HCT116 (cell line): ENCODE data around the gene MAGEA6. TPM values are rescaled to one million over a fixed set of nuclear protein-coding genes. Genes with fewer than 3 reads are reported as not detected.

ENCODE experiments used
- ATAC-seq: fragments of 200-7000 bp; cut with Tn5 transposase; 2 replicates; pipeline ENCODE4 v1.9.1; 2020; ENCODE audit warnings: mild to moderate bottlenecking, moderate library complexity
- BruUV-seq: library from RNA; stranded (reverse); fragments of 400-500 nt; replicated peaks from 2 replicates; lab custom pipeline; 2021; lab: Mats Ljungman, UMichigan
- CTCF ChIA-PET: fragments of 300-600 bp; sonication (Branson Sonifier 250); formaldehyde crosslinking; loops from one replicate; lab custom pipeline; 2021; ENCODE audit warnings: antibody characterized with exemption; lab: Charles Lee
- POLR2A ChIA-PET: fragments of 300-600, 350-600 bp; sonication (Branson Sonifier 250); formaldehyde crosslinking; loops from one replicate; lab custom pipeline; 2021; ENCODE audit warnings: antibody characterized with exemption; lab: Charles Lee
- RAD21 ChIA-PET, 2 experiments: fragments of 300-600 bp; sonication (Branson Sonifier 250); formaldehyde crosslinking; loops; one replicate each; lab custom pipeline; 2023; ENCODE audit warnings: low total read pairs in 2 of 2; ENCODE audit not compliant: uncharacterized antibody in 2 of 2, unreplicated experiment in 2 of 2, low non-redundant PET in 1 of 2; lab: Charles Lee
- DNase-seq: peaks from one replicate; pipeline ENCODE4 v3.0.0-alpha.2; 2010; ENCODE audit warnings: low read depth, low spot score
- H2AFZ ChIP-seq: fragments of 200-600 bp; shearing (Covaris generic), sonication (generic); 2 replicates; pipeline ENCODE4 v1.6.1; 2017; ENCODE audit warnings: low read depth, mixed run types, mixed read lengths, antibody characterized with exemption, low read length; ENCODE audit not compliant: poor library complexity, severe bottlenecking
- H3K27ac ChIP-seq: 2 replicates; pipeline ENCODE4 v1.5.1; 2012; ENCODE audit warnings: low read depth, low read length
- H3K27me3 ChIP-seq: fragments of 200-600 bp; sonication (generic); 2 replicates; pipeline ENCODE4 v1.6.1; 2016; ENCODE audit warnings: mixed run types, low read length, mixed read lengths; ENCODE audit not compliant: insufficient read depth
- H3K36me3 ChIP-seq, 2 experiments: fragments of 200-500 bp in 1 of 2; fragments of 200-600 bp in 1 of 2; sonication (Bioruptor generic) in 1 of 2; sonication (generic) in 1 of 2; 2 replicates each; pipeline versions ENCODE4 v1.5.1 to v1.6.1; 2014 to 2016; ENCODE audit warnings: low read length in 2 of 2, inconsistent platforms in 1 of 2, mixed read lengths in 1 of 2, mixed run types in 1 of 2; ENCODE audit not compliant: insufficient read depth in 2 of 2, control insufficient read depth in 1 of 2
- H3K4me1 ChIP-seq, 2 experiments: fragments of 200-600 bp in 1 of 2; sonication (generic) in 1 of 2; 2 replicates each; pipeline versions ENCODE4 v1.5.1 to v1.6.1; 2012 to 2017; ENCODE audit warnings: low read length in 2 of 2, inconsistent platforms in 1 of 2, mild to moderate bottlenecking in 1 of 2, mixed read lengths in 1 of 2, mixed run types in 1 of 2, moderate library complexity in 1 of 2; ENCODE audit not compliant: insufficient read depth in 2 of 2, control insufficient read depth in 1 of 2
- H3K4me2 ChIP-seq: fragments of 200-600 bp; sonication (generic); 2 replicates; pipeline ENCODE4 v1.6.1; 2017; ENCODE audit warnings: mixed run types, low read length, mixed read lengths
- H3K4me3 ChIP-seq, 2 experiments: fragments of 200-600 bp in 1 of 2; sonication (generic) in 1 of 2; replicated peaks in 1 of 2; 2 replicates each; pipeline ENCODE4 v1.5.1; 2011 to 2016; ENCODE audit warnings: low read length in 2 of 2, control low read depth in 1 of 2, low read depth in 1 of 2, mild to moderate bottlenecking in 1 of 2, mixed read lengths in 1 of 2, mixed run types in 1 of 2
- H3K79me2 ChIP-seq: fragments of 200-600 bp; sonication (generic); 2 replicates; pipeline ENCODE4 v1.6.1; 2017; ENCODE audit warnings: mild to moderate bottlenecking, mixed run types, low read length, moderate library complexity, mixed read lengths; ENCODE audit not compliant: insufficient read depth
- H3K9ac ChIP-seq: fragments of 200-600 bp; sonication (generic); 2 replicates; pipeline ENCODE4 v1.6.1; 2016; ENCODE audit warnings: low read length, mixed read lengths
- H3K9me2 ChIP-seq: fragments of 200-600 bp; sonication (generic), shearing (Covaris generic); 2 replicates; pipeline ENCODE4 v1.6.1; 2017; ENCODE audit warnings: mixed run types, mild to moderate bottlenecking, moderate library complexity; ENCODE audit not compliant: insufficient read depth
- H3K9me3 ChIP-seq, 2 experiments: fragments of 200-500 bp in 1 of 2; fragments of 200-600 bp in 1 of 2; sonication (Bioruptor generic) in 1 of 2; sonication (generic) in 1 of 2; 2 replicates each; pipeline ENCODE4 v1.6.1; 2014 to 2017; ENCODE audit warnings: low read length in 2 of 2, mixed read lengths in 2 of 2, inconsistent platforms in 1 of 2, low read depth in 1 of 2, mild to moderate bottlenecking in 1 of 2, mixed run types in 1 of 2, moderate library complexity in 1 of 2; ENCODE audit not compliant: control insufficient read depth in 1 of 2, insufficient read depth in 1 of 2
- H4K20me1 ChIP-seq: fragments of 200-600 bp; sonication (generic), shearing (Covaris generic); 2 replicates; pipeline ENCODE4 v1.6.1; 2017; ENCODE audit warnings: mixed run types, mild to moderate bottlenecking, moderate library complexity; ENCODE audit not compliant: insufficient read depth
- CBX3 ChIP-seq: IDR thresholded peaks from 2 replicates; pipeline ENCODE4 v1.6.1; 2012; ENCODE audit warnings: low read depth
- EGR1 ChIP-seq: IDR thresholded peaks from 2 replicates; pipeline ENCODE4 v1.6.1; 2012; ENCODE audit warnings: low read depth
- ELF1 ChIP-seq: IDR thresholded peaks from 2 replicates; pipeline ENCODE4 v1.6.1; 2012; ENCODE audit warnings: low read depth, borderline replicate concordance
- EZH2 ChIP-seq: fragments of 200-600 bp; sonication (generic); IDR thresholded peaks from 2 replicates; pipeline ENCODE4 v1.6.1; 2017; ENCODE audit warnings: antibody characterized with exemption, mixed run types
- EZH2phosphoT487 ChIP-seq: fragments of 200-600 bp; IDR thresholded peaks from 2 replicates; pipeline ENCODE4 v1.6.1; 2018; ENCODE audit warnings: antibody characterized with exemption, borderline replicate concordance
- FOSL1 ChIP-seq: IDR thresholded peaks from 2 replicates; pipeline ENCODE4 v1.6.1; 2012; ENCODE audit warnings: low read depth
- POLR2A ChIP-seq: IDR thresholded peaks from 2 replicates; pipeline ENCODE4 v1.7.0; 2011; ENCODE audit warnings: borderline replicate concordance; ENCODE audit not compliant: insufficient read depth, insufficient read length; ENCODE audit errors: extremely low read depth
- POLR2AphosphoS5 ChIP-seq: IDR thresholded peaks from 2 replicates; pipeline ENCODE4 v1.6.1; 2011; ENCODE audit warnings: mild to moderate bottlenecking, low read depth, low read length, moderate library complexity
- RAD21 ChIP-seq: IDR thresholded peaks from 2 replicates; pipeline ENCODE4 v1.6.1; 2012; ENCODE audit warnings: low read depth, mild to moderate bottlenecking
- REST ChIP-seq: IDR thresholded peaks from 2 replicates; pipeline ENCODE4 v1.6.1; 2012; ENCODE audit warnings: low read depth
- SIN3A ChIP-seq: IDR thresholded peaks from 2 replicates; pipeline ENCODE4 v1.6.1; 2012; ENCODE audit warnings: low read depth
- SP1 ChIP-seq: IDR thresholded peaks from 2 replicates; pipeline ENCODE4 v1.6.1; 2012; ENCODE audit warnings: low read depth
- SRF ChIP-seq: IDR thresholded peaks from 2 replicates; pipeline ENCODE4 v1.6.1; 2012; ENCODE audit warnings: low read depth
- TCF7L2 ChIP-seq: IDR thresholded peaks from 2 replicates; pipeline ENCODE4 v1.7.0; 2011; ENCODE audit warnings: borderline replicate concordance, inconsistent platforms; ENCODE audit not compliant: insufficient read depth, insufficient read length; ENCODE audit errors: extremely low read depth
- YY1 ChIP-seq: IDR thresholded peaks from 2 replicates; pipeline ENCODE4 v1.6.1; 2011; ENCODE audit warnings: low read length, low read depth, moderate library complexity, mild to moderate bottlenecking; ENCODE audit not compliant: insufficient replicate concordance; ENCODE audit errors: extremely low read depth
- ZFX ChIP-seq: fragments of 450-650 bp; IDR thresholded peaks from 2 replicates; pipeline ENCODE4 v1.6.1; 2017
- ZNF274 ChIP-seq: fragments of 200-500 bp; sonication (Bioruptor generic); IDR thresholded peaks from 2 replicates; pipeline ENCODE4 v1.6.1; 2014; ENCODE audit warnings: mild to moderate bottlenecking, low read depth, low read length, inconsistent platforms
- intact Hi-C: fragments of 100-400 bp; cut with micrococcal nuclease; formaldehyde crosslinking; loops from 2 replicates; pipeline ENCODE4 v1.10.0; 2022
- total RNA-seq: library from RNA; stranded (reverse); gene quantifications from one replicate; pipeline ENCODE4 v1.2.1, GENCODE V29; 2021; ENCODE audit not compliant: unreplicated experiment
- TF ChIP-seq, protein P1 (sequence below): IDR thresholded peaks from 2 replicates; pipeline ENCODE4 v1.6.1; 2011; ENCODE audit warnings: mild to moderate bottlenecking, low read length, moderate library complexity; ENCODE audit not compliant: insufficient replicate concordance; ENCODE audit errors: extremely low read depth
- TF ChIP-seq, protein P2 (sequence below), 3 experiments: fragments of 200-600 bp in 1 of 3; sonication (generic) in 1 of 3; IDR thresholded peaks in 2 of 3; conservative IDR thresholded peaks in 1 of 3; 2 replicates each; pipeline ENCODE4 v1.5.1; 2012 to 2017; ENCODE audit warnings: low read depth in 2 of 3, low read length in 2 of 3, antibody characterized with exemption in 1 of 3, borderline replicate concordance in 1 of 3, control low read depth in 1 of 3, mild to moderate bottlenecking in 1 of 3, mixed read lengths in 1 of 3, mixed run types in 1 of 3, moderate library complexity in 1 of 3; ENCODE audit not compliant: insufficient read depth in 1 of 3

Gene MAGEA6
- total RNA-seq, 1 experiment from 2014 or later: 0.57 TPM

GRCh38 chrX:152735860-152736511 lies 33.5 kb downstream of the MAGEA6 start:
- DNase-seq (no peak), ATAC-seq (no peak)
- Histone ChIP-seq H3K27ac (no peak overlapping the region), H2AFZ (no peak overlapping the region), H3K36me3 (no peaks in the 10 kb centered on the region), H3K4me1 (no peaks in the 10 kb centered on the region), H3K9me2 (no peaks in the 10 kb centered on the region), H4K20me1 (no peaks in the 10 kb centered on the region), H3K4me3 (no peak overlapping the region), H3K4me2 (no peak overlapping the region), H3K79me2 (no peaks in the 10 kb centered on the region), H3K27me3 (no peaks in the 10 kb centered on the region), H3K9ac (no peak overlapping the region), H3K9me3 (no peaks in the 10 kb centered on the region)
- BruUV-seq: no TSS peak
- CTCF ChIA-PET: no interaction called here
- intact Hi-C loops: no loop called here
- POLR2A ChIA-PET: no interaction called here
- TF ChIP-seq REST: no peak
- no peak for TF ChIP-seq SIN3A
- no peak for TF ChIP-seq YY1
- TF ChIP-seq ZFX: no peak
- TF ChIP-seq, protein P1, sequence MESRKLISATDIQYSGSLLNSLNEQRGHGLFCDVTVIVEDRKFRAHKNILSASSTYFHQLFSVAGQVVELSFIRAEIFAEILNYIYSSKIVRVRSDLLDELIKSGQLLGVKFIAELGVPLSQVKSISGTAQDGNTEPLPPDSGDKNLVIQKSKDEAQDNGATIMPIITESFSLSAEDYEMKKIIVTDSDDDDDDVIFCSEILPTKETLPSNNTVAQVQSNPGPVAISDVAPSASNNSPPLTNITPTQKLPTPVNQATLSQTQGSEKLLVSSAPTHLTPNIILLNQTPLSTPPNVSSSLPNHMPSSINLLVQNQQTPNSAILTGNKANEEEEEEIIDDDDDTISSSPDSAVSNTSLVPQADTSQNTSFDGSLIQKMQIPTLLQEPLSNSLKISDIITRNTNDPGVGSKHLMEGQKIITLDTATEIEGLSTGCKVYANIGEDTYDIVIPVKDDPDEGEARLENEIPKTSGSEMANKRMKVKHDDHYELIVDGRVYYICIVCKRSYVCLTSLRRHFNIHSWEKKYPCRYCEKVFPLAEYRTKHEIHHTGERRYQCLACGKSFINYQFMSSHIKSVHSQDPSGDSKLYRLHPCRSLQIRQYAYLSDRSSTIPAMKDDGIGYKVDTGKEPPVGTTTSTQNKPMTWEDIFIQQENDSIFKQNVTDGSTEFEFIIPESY: no peak
- no peak for TF ChIP-seq RAD21
- no peak for TF ChIP-seq ELF1
- TF ChIP-seq TCF7L2: no peak
- TF ChIP-seq SP1: no peak
- no peak for TF ChIP-seq POLR2A
- TF ChIP-seq EGR1: no peak
- no peak for TF ChIP-seq EZH2phosphoT487
- no peak for TF ChIP-seq FOSL1
- no peak for TF ChIP-seq POLR2AphosphoS5
- TF ChIP-seq EZH2: no peak
- no peak for TF ChIP-seq ZNF274
- no peak for TF ChIP-seq CBX3
- TF ChIP-seq, protein P2, sequence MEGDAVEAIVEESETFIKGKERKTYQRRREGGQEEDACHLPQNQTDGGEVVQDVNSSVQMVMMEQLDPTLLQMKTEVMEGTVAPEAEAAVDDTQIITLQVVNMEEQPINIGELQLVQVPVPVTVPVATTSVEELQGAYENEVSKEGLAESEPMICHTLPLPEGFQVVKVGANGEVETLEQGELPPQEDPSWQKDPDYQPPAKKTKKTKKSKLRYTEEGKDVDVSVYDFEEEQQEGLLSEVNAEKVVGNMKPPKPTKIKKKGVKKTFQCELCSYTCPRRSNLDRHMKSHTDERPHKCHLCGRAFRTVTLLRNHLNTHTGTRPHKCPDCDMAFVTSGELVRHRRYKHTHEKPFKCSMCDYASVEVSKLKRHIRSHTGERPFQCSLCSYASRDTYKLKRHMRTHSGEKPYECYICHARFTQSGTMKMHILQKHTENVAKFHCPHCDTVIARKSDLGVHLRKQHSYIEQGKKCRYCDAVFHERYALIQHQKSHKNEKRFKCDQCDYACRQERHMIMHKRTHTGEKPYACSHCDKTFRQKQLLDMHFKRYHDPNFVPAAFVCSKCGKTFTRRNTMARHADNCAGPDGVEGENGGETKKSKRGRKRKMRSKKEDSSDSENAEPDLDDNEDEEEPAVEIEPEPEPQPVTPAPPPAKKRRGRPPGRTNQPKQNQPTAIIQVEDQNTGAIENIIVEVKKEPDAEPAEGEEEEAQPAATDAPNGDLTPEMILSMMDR (IDR thresholded peaks at IDR 0.05 in 2 of 3, conservative IDR thresholded peaks at IDR 0.05 in 1 of 3; ENCODE audit: borderline replicate concordance in 1 of 3, insufficient read depth in 1 of 3, low read depth in 2 of 3, low read length in 2 of 3): no peak
- no peak for TF ChIP-seq SRF
- RAD21 ChIA-PET: no interaction called here
